GM19240 (cell line): ENCODE data around the gene RFX2.
A peak's percentile ranks its signal among the peaks of the same experiment; 100 is the strongest.

Experiments used
- DNase-seq: peaks from one replicate; pipeline ENCODE4 v3.0.0; 2011; ENCODE audit warnings: low spot score; ENCODE audit not compliant: insufficient read length

Gene RFX2

DNA sequence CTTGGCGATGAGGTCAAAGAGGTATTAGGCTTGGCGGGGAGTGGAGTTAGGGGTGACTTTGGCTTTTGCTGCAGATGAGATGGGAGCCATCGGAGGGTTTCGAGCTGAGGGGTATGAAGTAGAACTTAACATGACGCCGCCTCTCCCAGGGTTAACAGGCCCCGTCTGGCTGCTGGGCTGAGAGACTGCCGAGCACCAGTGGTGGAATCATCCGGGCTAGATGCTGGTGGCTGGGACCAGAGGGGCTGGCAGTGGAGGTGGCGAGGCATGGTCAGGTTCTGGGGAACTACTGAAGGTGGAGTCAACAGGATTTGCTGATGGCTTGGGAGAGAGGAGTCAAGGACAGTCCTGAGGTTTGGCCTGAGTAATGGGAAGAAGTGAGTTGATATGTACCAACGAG is 4.9 kb downstream of the RFX2 start:
- no peak for DNase-seq

DNA sequence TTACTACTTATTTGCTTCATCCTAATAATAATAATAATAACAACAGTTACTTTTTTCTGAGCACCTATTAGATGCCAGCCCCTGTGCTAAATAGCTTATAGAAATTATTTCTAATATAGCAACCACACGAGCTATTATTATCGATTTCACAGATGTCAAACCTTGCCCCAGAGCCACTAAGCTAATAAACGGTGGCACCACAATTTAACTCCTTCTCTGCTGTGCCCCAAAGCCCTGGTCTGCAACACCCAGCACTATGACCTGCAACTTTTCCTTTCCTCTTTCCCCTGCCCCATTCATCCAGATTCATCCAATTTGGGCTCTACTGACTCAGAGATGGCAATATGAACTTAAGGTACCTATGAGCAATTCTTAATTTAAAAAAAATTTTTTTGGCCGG is 6.4 kb downstream of the RFX2 start:
- DNase-seq: no peak

DNA sequence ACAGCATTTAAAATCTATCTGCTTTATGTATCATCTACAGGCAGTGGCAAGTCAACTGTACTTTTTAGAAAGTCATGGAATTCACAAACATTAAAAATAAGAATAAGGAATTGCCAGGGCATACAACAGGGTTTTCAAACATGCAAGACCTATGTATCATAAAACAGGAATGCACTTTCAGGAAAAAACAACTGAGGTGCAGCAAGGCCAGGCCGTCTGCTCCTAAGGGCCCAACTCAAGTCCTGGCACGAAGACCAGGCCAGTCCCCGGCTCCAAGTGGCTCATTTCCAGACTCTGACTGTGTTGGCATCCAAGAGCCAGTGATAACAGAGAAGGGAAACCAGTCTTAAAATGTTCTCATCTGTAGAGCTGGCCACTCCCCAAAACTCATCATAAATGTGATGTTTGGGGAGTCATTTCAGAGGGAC is 7.1 kb downstream of the RFX2 start:
- no peak for DNase-seq

DNA sequence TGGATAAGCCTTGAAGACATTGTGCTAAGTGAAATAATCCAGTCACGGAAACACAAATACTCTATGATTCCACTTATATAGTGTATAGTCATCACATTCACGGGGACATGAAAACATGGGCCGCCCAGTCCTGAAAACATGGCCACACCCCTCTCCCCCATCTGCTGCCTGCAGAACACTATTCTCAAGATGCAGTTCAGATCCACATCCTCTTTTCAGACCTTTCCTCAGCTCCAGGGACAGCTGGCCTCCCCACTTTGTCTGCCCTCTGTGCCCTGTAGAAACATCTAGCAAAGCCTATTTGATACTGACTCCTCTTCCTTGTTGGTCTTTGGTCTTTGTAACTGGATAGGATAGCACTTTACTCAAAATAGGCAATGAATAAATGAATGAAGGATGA is 8.3 kb downstream of the RFX2 start:
- DNase-seq: no peak

DNA sequence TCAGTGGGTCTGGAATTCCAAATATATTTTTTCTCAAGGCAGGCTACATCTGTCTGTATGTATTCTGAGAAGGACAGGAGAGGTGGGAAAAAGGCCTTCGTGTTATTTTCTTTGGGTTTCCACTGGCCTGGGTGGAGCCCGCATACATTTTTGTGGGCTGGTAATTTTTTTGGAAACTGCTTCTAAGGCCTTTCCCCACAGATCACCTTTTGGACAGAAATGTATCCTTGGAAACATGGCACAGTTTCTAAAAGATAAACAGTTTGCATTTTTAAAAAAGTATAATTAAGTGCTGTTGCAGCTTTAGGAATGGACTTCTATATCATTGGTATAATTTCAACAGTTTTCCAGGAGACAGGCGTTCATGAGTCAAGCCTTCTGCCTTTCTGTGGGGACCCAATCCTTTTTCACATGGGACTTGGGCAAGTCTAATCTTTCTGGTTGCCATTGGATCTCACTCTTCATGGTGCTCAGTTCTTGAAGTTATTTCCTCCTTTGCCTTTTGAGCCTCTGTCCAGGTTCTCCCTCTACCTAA is 8.9 kb downstream of the RFX2 start:
- DNase-seq: no peak

DNA sequence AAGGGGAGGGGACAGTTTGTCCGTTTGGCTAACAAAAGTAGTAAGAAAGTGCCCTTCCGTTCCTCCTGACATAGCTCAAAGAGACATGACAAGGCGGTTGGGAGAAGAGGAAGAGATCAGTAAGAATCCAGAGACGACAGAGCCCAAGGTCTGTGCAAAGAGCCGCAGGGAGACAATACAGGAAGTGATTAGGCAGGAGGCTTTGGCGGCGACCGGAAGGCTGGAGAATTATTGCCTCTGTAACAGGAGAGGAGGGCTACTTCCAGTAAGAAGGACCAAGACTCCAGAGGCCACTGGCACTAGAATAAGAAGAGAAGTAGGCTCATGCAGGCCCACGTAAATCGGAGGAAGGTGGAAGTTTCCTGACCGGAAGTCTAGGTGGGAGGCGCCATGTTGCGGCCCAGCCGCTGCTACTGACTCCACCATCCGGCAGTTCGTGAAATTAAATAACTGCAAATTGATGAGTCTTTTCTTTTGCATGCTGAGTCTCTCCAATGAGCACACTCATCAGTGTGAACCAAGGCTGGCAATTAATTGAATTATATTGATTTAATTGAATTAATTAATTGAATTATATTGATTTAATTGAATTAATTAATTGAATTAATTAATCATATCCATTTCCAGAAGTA is 9.9 kb downstream of the RFX2 start:
- DNase-seq: peak; percentile 29

DNA sequence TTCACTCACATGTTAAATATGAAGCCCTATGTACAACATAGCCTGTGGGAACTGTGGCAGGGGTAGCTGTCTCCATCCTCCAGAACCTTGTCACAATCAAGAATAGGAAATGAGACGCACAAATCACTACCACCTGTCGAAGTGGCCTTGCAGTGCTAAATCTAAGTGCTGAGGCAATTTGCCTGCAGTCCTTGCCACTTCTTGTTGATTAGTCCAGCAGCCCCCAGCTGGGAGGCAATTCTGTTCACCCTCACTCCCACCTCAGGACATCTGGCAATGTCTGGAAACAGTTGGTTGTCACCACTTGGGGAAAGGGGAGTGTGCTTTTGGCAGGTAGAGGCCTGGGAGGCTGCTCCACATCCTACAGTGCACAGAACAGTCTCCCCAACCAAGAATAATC is 10.7 kb downstream of the RFX2 start:
- no peak for DNase-seq

DNA sequence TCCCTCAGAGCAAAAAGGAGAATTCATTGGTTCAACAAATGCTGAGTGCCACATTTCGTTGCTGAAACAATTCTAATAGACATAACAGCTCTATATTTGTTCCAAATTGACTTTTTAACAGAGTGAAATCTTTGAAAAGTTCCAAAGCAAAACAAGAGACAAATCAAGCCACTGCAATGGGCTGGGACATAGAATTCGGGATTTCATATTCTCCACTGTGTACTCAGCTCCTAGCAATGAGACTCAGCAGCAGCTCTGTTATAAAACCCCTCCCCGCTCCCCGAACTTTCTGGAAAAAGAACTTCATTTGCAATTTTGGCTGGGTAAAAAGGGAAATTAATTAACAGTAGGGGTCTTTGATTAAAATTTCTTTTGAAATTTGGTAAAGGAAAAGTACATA is 11.3 kb downstream of the RFX2 start:
- no peak for DNase-seq

DNA sequence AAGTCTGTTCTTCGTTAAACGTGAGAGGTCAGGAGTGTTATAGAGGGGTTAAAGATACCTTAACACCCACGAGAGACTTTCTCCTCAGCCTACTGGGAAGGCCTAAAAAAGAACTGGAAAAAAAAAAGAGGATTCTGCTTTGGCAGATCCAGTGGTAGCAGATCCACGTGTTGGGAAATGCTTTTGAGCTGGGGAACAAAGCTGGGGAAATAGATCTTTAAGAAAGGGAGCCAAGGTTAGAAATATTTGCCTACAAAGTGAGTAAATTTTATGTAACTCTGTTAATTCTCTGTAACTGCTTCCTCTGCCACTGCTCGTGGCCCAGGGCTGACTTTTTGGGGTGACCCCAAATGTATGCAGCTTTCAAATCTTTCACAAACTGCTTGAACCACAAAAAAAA is 11.7 kb downstream of the RFX2 start:
- DNase-seq: no peak

DNA sequence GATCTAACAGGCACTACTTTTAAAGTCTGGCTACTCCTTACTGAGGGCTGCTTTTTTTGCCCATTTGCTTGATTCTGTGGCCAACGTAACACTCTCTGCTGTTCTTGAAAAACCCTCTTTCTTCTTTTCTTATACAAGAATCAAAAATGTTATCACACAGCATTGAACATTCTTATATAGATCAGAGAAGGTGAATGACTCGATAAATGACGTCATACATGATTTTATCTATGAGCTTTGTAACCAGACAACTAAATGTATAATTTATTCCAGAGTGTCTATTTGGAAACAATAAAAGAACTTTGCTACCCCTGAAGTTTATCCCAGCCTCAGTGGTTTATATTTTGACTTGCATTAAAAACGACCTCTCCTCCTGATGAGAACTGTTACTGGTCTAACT is 12.4 kb downstream of the RFX2 start:
- no peak for DNase-seq

DNA sequence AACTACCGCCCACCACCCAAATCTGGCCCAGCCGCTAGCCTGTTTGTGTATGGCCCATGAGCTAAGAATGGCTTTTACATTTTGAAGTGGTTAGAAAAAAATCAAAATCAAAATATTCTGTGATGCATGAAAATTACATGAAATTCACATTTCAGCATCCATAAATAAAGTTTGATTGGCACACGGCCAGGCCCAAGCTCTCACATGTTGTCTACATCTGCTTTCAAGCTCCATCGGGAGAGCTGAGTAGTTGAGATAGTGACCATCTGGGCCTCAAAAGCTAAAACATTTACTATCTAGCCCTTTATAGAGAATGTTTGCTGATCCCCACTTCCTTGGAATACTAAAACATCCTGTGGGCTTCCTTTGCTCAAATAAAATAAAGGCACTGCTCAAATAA is 14.5 kb downstream of the RFX2 start:
- no peak for DNase-seq

DNA sequence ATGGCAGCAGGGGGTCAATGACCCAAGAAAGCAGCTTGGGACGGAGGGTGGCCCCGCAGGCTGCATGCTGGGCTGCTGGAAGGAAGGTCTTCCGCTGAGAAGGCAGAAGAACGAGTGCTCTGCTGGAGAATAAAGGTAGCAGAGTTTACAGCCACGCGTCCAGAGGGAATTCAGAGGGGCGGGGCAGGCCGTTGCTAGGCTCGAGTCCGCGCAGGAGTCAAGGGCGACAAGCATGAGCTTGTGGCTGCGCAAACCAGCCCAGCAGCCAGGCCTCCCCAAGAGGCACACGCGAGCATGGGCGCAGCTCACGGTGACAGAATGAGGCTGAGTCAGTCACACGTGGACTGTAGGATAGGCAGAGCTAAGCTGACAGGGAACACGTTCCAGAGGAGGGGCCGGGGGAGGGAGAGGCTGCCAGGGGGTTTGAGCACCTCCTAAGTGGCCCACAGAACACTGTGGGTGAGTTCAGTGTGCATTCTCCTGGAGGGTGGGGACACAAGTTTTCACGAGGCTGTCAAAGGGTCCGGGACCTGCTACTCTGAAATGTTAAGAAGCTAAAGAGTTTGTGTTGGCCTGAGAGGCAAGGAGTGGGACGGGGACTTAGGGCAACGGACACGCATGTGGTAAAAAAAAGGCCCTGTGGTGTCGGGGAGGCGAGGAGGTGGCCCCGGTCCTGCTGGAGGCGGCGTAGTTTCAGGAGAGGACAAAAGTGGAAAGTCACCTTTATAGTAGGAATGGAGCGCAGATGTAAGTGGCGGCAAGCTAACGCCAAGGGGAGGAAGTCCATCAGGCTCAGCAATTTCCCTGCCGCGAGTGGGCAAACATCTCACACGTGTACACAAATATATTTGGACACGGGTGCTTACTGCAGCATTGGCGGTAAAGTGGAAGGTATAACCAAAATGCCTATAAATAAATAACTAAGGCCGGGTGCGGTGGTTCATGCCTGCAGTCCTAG is 17.7 kb downstream of the RFX2 start:
- DNase-seq: no peak

DNA sequence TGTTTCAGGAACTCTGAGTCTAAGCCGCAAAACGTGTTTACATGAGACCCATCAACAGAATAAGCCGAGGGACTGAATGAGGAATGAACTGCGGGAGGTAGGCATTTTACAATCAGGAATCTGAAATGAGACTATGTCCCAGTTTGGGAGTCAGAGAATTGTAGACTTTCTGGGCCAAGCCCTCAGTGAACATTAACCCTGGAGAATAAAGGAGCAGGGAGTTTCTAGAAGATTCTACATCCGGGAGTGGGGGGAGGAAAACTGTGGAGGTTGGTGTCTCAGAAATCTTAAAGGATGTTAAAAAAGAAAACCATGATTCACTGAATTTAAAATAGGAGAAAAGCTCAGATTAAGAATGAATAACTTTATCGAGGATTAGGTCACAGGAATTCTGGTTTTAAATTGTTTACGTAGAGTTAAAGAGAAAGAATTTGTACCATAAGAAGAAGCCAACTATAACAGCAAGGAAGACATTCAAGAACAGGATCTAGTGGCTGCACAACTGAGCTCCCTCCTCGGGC is 18.5 kb downstream of the RFX2 start:
- DNase-seq: no peak

DNA sequence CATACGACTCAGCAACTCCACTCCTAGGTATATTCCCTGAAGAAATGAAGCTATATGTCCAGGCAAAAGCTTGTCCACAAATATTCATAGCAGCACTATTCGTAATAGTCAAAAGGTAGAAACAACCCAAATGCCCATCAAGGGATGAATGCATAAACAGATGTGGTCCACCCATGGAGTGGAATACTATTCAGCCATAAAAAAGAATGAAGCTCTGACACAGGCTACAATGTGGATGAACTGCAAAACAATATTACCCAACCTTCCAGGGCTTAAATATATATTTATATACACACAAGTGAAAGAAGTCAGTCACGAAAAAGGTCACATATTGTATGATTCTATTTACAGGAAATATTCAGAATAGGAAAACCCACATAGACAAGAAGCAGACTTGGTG is 19.7 kb downstream of the RFX2 start:
- DNase-seq: no peak

DNA sequence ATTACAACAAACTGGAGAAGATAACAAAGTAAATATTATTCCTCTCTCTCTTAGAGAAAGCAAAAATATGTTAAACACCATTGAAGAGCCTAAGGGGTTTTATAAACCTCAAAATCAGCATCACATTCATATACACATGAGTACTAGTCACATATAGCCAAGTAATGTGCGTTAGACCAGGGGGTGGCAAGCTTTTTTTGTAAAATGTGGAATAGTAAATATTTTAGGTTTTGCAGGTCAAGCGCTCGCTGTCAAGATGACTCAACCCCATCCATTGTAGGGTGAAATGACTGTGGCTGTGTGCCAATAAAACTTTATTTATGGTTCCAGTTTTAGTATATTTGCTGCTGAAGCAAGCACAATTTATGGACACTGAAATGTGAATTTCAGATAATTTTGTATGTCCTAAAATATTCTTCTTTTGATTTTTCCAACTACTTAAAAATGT is 21.7 kb downstream of the RFX2 start:
- DNase-seq: no peak

DNA sequence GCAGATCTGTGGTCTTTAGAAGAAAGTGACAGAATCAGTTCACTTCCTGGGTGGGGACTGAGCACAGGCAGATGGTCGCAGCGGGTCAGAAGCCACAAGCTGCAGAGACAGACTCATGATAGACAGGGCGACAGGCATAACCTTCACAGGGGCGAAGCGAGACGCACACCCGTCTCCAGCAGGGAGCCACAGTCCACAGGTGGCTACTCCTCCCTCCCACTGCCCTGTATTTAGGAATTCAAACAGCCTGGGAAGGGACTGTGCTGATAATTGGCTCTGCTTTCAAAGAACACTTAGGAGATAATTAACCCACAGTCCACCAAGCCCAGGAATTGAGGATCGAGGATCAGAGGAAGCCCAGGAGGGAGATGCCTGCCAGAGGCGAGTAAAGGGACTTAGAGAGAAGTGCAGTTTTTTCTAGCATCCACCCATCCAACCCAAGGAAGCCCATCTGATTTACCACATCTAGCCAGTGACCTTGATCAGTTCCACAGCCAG is 23.2 kb downstream of the RFX2 start:
- peak; percentile 75 for DNase-seq

DNA sequence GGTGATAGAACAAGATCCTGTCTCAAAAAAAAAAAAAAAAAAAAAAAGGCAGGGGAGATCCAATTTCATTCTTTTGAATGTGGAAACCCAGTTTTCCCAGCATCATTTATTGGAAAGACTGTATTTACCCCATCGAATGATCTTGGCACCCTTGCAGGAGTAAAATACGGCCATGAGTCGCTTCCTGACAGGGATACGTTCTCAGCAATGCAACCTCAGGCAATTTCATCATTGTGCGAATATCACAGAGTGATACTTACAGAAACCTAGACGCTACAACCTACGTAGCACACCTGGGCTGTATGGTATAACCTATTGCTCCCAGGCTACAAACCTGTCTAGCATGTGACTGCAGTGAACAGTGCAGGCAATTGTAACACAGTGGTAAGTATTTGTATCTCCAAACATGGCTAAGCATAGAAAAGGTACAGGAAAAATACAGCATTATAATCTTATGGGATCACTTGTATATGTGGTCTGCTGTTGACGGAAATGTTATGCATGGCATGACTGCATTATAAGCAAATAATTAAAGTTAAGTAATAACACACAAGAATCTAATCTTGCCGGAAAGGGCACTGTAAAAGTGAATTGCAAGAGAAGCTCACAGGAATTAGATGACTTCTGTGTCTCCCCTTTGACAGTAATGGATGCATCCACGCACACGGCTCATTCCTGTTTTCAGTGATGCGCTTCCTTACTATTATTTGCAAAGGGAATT is 24.1 kb downstream of the RFX2 start:
- DNase-seq: no peak

DNA sequence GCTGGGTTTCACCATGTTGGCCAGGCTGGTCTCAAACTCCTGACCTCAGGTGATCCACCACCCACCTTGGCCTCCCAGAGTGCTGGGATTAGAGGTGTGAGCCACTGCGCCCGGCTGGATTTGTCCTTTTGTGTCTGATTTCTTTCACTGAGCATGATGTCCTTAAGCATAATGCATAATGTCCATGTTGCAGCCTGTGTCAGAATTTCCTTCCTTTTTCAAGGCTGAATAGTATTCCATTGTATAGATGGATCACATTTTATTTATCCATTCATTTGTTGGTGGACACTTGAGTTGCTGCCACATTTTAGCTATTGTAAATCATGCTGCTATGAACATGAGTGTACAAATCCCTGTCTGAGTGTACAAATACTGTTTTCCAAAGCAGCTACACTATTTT is 25.5 kb downstream of the RFX2 start:
- no peak for DNase-seq

DNA sequence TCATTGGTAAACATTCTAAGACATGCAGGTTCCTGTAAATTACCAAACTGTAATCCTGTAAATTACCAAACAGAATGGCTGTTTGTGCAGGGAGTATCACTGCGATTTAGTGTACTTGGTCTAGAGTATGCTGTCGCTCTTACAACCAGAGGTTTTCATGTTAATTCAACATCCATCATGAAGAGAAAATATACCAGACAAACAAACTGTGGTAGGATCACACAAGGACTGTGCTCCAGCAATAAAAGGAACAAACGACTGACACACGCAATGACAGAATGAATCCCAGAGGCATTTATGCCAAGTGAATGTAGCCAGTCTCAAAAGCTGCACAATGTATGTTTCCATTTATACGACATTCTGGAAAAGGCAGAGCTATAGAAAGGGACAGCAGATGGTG is 31.2 kb downstream of the RFX2 start:
- no peak for DNase-seq

DNA sequence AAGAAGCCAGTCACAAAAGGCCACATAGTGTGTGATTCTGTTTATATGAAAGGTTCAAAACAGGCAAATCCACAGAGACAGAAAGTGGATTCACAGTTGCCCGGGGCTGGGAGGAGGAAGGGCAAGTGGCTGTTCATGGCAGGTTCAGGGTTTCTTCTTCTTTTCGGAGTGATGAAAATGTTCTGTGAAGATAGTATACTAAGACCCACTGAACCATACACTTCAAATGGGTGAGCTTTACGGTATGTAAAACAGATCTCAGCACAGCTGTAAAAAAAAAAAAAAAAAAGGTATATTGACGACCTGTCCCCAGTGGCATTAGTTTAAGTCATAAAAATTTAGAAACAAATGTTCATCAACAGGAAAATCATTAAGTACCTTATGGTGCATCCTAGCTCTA is 32.2 kb downstream of the RFX2 start:
- DNase-seq: no peak

DNA sequence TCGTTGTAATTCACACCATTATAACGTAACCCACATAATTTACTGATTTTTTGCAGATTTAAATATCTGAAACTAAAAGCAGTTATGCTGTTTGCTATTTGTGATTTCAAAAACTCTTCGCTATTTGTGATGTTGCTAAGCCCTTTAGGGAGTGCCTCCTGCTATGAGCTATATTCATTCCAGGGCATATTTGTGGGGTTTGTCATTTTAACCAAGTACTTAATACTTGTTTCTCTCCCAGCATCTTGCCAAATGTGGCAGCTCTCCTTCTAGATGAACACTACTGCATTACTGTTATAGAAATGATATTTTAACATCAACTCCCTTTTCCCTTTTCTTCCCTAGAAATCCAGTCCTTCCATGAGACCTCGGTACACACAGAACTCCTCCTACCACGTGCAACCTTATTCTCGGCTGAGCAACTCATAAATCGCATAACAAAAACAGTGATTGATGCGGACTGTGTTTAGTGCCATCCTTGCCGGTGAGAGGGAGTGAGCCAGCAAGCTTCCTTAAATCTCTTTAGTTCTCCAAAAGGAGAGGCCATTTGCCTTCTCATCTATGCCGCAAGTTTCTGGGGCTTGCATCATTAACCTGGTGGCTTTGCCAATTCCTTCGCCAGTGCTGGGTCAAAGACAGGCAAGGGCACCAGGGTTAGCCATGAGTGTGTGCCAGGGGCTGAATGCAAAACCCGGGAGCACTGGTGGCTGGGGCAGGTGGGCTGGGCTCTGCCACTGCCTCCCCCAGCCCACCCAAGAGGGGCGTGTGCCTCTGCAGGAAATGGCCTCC is 33.4 kb downstream of the RFX2 start:
- DNase-seq: no peak
